ENCODE measurements around the gene FAR2. TPM values are rescaled to one million over a fixed set of nuclear protein-coding genes. Genes with fewer than 3 reads are reported as not detected.

FAR2 gene
- polyA plus RNA-seq, 1 of the 3 experiments (the other 2 are of a cell fraction) = 7.4 TPM

DNA sequence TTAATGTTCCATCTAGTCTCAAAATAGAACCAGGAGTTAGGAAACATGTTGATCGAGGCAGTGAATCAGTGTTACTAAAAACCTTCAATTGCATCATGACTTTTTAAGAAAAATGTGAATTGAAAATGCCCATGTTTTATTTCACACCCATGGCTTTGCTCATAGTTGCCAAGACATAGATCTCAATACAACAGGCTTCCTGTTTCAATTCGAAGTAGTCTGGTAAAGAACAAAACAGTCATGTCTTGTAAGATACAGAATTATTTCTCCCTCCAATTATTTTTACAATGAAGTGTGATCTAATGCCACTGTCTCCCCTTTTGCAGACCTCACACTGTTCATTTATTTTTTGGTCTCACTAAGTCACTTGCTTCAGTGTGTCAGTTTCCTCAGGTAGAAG, 44.6 kb upstream of the FAR2 start (continued):
- no peak for TF ChIP-seq CHD2 (IDR thresholded peaks at IDR 0.05; ENCODE audit: low read length, partially characterized antibody)
- no peak for TF ChIP-seq EP300 (IDR thresholded peaks at IDR 0.05; ENCODE audit: borderline replicate concordance in 1 of 2, low read depth in 1 of 2, low read length in 1 of 2)
- TF ChIP-seq MEF2A (IDR thresholded peaks at IDR 0.05; ENCODE audit: borderline replicate concordance, low read depth) = no peak
- no peak for TF ChIP-seq RFX5 (IDR thresholded peaks at IDR 0.05; ENCODE audit: low read length)
- no peak for TF ChIP-seq MXI1 (IDR thresholded peaks at IDR 0.05; ENCODE audit: low read depth, low read length)
- TF ChIP-seq YY1 (IDR thresholded peaks at IDR 0.05; ENCODE audit: low read depth) = no peak
- TF ChIP-seq TEAD4 (IDR thresholded peaks at IDR 0.05; ENCODE audit: borderline replicate concordance, insufficient read depth) = no peak
- no peak for TF ChIP-seq GABPA (IDR thresholded peaks at IDR 0.05; ENCODE audit: low read depth)
- no peak for TF ChIP-seq SMC3 (IDR thresholded peaks at IDR 0.05; ENCODE audit: low read depth, low read length)
- TF ChIP-seq FOXM1 (IDR thresholded peaks at IDR 0.05; ENCODE audit: low read depth) = no peak
- TF ChIP-seq FOSL2 (IDR thresholded peaks at IDR 0.05; ENCODE audit: borderline replicate concordance, low read depth) = no peak

- H3K4me2 ChIP-seq = no peak overlapping the region
- H3K4me1 ChIP-seq (ENCODE audit: control insufficient read depth in 1 of 2, insufficient read depth in 2 of 2, low read depth in 1 of 2, low read length in 1 of 2) = no peaks in the 10 kb centered on the region
- H3K9ac ChIP-seq = no peak overlapping the region
- H3K4me3 ChIP-seq (ENCODE audit: low read depth in 2 of 2, low read length in 1 of 2) = no peak overlapping the region
- no peak overlapping the region for H3K27ac ChIP-seq (ENCODE audit: low read depth in 2 of 2, low read length in 1 of 2)
- 52% methylated on average over 5 of the region's 5 CpGs for WGBS (ENCODE audit: low lambda C conversion rate)
- H2AFZ ChIP-seq (ENCODE audit: low read depth) = no peak overlapping the region
- H3F3A ChIP-seq (replicated peaks; ENCODE audit: insufficient read depth) = no peaks in the 10 kb centered on the region
- POLR2A ChIA-PET = no interaction called here
- TF ChIP-seq RAD21 (IDR thresholded peaks at IDR 0.05; ENCODE audit: low read length) (no peak), CHD2 (IDR thresholded peaks at IDR 0.05; ENCODE audit: low read length, partially characterized antibody) (no peak), SMC3 (IDR thresholded peaks at IDR 0.05; ENCODE audit: low read depth, low read length) (no peak), TCF12 (IDR thresholded peaks at IDR 0.05) (no peak), POLR2AphosphoS5 (IDR thresholded peaks at IDR 0.05; ENCODE audit: low read depth, low read length) (no peak), GATA2 (CRISPR knock-in tag; IDR thresholded peaks at IDR 0.05) (no peak), NRF1 (IDR thresholded peaks at IDR 0.05; ENCODE audit: low read depth, low read length) (no peak), CTCF (IDR thresholded peaks at IDR 0.05) (no peak), ELF1 (IDR thresholded peaks at IDR 0.05) (no peak)
- TF ChIP-seq, protein P1, sequence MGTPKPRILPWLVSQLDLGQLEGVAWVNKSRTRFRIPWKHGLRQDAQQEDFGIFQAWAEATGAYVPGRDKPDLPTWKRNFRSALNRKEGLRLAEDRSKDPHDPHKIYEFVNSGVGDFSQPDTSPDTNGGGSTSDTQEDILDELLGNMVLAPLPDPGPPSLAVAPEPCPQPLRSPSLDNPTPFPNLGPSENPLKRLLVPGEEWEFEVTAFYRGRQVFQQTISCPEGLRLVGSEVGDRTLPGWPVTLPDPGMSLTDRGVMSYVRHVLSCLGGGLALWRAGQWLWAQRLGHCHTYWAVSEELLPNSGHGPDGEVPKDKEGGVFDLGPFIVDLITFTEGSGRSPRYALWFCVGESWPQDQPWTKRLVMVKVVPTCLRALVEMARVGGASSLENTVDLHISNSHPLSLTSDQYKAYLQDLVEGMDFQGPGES (IDR thresholded peaks at IDR 0.05; ENCODE audit: low read depth, low read length) = no peak
- no peaks in the 10 kb centered on the region for H4K20me1 ChIP-seq (ENCODE audit: insufficient read depth)
- no peaks in the 10 kb centered on the region for H3K36me3 ChIP-seq (replicated peaks in 1 of 2; ENCODE audit: control insufficient read depth in 1 of 2, insufficient read depth in 2 of 2, low read length in 1 of 2)
- no peaks in the 10 kb centered on the region for H3K9me2 ChIP-seq
- CTCF ChIA-PET = no interaction called here
- H3K27me3 ChIP-seq (ENCODE audit: insufficient read depth) = no peaks in the 10 kb centered on the region
- H3K79me2 ChIP-seq (ENCODE audit: insufficient read depth) = no peaks in the 10 kb centered on the region
- DNase-seq = no peak
- H3K9me3 ChIP-seq = peaks cover 10% of the 10 kb centered on the region; the same call in 1 of the 2 replicates
Observed at GRCh38 chr12:29110506-29111442, 38.3 kb upstream of the FAR2 start.
